Peyer's patch (tissue), 4 donors: ENCODE measurements around the gene GTF3C1. TPM values are rescaled to one million over a fixed set of nuclear protein-coding genes. Genes with fewer than 3 reads are reported as not detected.

ENCODE experiments used
- DNase-seq, 3 donors: peaks; one replicate each; pipeline ENCODE4 v3.0.0-alpha.2; 2017 to 2019
- H3K27ac ChIP-seq, 4 donors: fragments of 200-600 bp; sonication (generic); one replicate each; pipeline ENCODE4 v1.5.1; 2016 to 2019
- H3K27me3 ChIP-seq, 2 donors: fragments of 200-600 bp; sonication (generic); one replicate each; pipeline ENCODE4 v1.5.1; 2019
- H3K36me3 ChIP-seq, 3 donors: fragments of 200-600 bp; sonication (generic); one replicate each; pipeline ENCODE4 v1.5.1; 2016 to 2019
- H3K4me1 ChIP-seq, 4 donors: fragments of 200-600 bp; sonication (generic); one replicate each; pipeline ENCODE4 v1.5.1; 2016 to 2019
- H3K4me3 ChIP-seq, 4 donors: fragments of 200-600 bp; sonication (generic); 1 replicate in 3 of 4; 2 replicates in 1 of 4; pipeline ENCODE4 v1.5.1; 2016 to 2019; ENCODE audit warnings: mild to moderate bottlenecking in 1 of 4
- H3K9me3 ChIP-seq, 4 donors: fragments of 200-600 bp; sonication (generic); one replicate each; pipeline ENCODE4 v1.5.1; 2016 to 2019; ENCODE audit warnings: mild to moderate bottlenecking in 1 of 4
- POLR2A ChIP-seq, 2 donors: fragments of 450-650 bp; IDR thresholded peaks; one replicate each; pipeline ENCODE4 v1.5.1; 2017; ENCODE audit warnings: antibody characterized with exemption in 2 of 2, mild to moderate bottlenecking in 2 of 2, moderate library complexity in 2 of 2
- total RNA-seq, 4 donors: library from RNA; depleted of rRNA; stranded (reverse); fragments of >200 nt; gene quantifications; one replicate each; pipeline ENCODE4 v1.1.0, GENCODE V29; 2016
- TF ChIP-seq, protein P1 (sequence below), 6 experiments: fragments of 450-650 bp in 4 of 6; fragments of 200-600 bp in 2 of 6; sonication (generic) in 1 of 6; IDR thresholded peaks; one replicate each; pipeline ENCODE4 v1.5.1; 2017 to 2019; ENCODE audit warnings: antibody characterized with exemption in 6 of 6, mild to moderate bottlenecking in 3 of 6, moderate library complexity in 1 of 6

Gene GTF3C1
- total RNA-seq, 4 donors from 2014 or later: 49.6 to 80.1 (median 73.0) TPM

- Histone ChIP-seq H3K9me3 (no peaks in the 10 kb centered on the region), H3K4me3 (no peak overlapping the region), H3K4me1 (peaks cover 0 to 26% (median 9%) of the 10 kb centered on the region in 4 donors), H3K27me3 (no peaks in the 10 kb centered on the region), H3K27ac (no peak overlapping the region), H3K36me3 (peaks cover 0 to 29% (median 0%) of the 10 kb centered on the region in 3 donors)
- TF ChIP-seq, protein P1, sequence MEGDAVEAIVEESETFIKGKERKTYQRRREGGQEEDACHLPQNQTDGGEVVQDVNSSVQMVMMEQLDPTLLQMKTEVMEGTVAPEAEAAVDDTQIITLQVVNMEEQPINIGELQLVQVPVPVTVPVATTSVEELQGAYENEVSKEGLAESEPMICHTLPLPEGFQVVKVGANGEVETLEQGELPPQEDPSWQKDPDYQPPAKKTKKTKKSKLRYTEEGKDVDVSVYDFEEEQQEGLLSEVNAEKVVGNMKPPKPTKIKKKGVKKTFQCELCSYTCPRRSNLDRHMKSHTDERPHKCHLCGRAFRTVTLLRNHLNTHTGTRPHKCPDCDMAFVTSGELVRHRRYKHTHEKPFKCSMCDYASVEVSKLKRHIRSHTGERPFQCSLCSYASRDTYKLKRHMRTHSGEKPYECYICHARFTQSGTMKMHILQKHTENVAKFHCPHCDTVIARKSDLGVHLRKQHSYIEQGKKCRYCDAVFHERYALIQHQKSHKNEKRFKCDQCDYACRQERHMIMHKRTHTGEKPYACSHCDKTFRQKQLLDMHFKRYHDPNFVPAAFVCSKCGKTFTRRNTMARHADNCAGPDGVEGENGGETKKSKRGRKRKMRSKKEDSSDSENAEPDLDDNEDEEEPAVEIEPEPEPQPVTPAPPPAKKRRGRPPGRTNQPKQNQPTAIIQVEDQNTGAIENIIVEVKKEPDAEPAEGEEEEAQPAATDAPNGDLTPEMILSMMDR (IDR thresholded peaks at IDR 0.05): no peak
- no peak for TF ChIP-seq POLR2A (IDR thresholded peaks at IDR 0.05)
- no peak for DNase-seq
Measured at GRCh38 chr16:27547851-27548250, 1.9 kb downstream of the GTF3C1 start.

DNA sequence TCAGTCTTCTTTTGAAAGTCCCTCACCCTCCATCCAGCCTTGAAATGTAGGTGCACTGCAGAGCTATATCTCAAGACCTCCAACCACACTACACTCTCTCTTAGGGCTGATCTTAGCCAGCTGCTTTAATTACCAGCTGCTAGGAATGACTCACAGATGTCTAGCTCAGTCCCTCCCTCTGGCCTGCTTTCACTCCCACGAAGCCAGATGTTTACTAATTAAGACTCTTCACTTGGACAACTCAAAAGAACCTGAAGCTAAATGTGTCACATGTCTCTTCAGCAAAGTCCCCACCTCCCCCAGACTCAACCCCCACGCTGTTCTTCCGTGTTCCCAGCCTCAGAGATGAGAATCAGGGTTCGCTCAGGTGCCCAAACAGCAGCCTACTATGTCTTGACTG lies 2.6 kb downstream of the GTF3C1 start:
- peaks cover 0 to 26% (median 9%) of the 10 kb centered on the region in 4 donors for H3K4me1 ChIP-seq
- no peak overlapping the region for H3K4me3 ChIP-seq
- H3K27ac ChIP-seq: no peak overlapping the region
- peaks cover 0 to 37% (median 0%) of the 10 kb centered on the region in 3 donors for H3K36me3 ChIP-seq
- H3K9me3 ChIP-seq: no peaks in the 10 kb centered on the region
- no peaks in the 10 kb centered on the region for H3K27me3 ChIP-seq
- TF ChIP-seq POLR2A (IDR thresholded peaks at IDR 0.05): no peak
- TF ChIP-seq, protein P1 (IDR thresholded peaks at IDR 0.05): no peak
- peak in 1 of 3 donors; percentile 50 for DNase-seq

DNA sequence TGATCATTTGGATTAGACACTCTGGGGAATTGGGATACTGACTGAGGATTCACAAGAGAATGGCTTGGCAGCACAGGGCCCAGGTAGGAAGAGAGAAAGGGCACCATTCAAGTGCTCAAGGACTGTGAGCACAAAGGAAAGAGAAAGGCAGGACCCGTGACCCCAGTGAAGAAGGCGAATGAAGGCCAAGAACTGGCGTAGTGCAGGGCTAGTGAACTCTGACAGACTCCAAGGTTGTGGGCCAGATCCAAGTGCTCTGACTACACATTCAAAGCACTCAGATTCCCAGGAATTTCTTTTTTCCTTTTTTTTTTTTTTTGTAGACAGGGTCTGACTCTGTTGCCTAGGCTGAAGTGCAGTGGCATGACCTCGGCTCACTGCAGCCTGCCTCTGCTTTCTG lies 5.0 kb downstream of the GTF3C1 start:
- peaks cover 0 to 26% (median 7%) of the 10 kb centered on the region in 4 donors for H3K4me1 ChIP-seq
- H3K27me3 ChIP-seq: no peaks in the 10 kb centered on the region
- no peak for DNase-seq
- peaks cover 0 to 61% (median 0%) of the 10 kb centered on the region in 3 donors for H3K36me3 ChIP-seq
- H3K27ac ChIP-seq: no peak overlapping the region
- H3K4me3 ChIP-seq: no peak overlapping the region
- H3K9me3 ChIP-seq: no peaks in the 10 kb centered on the region
- TF ChIP-seq, protein P1 (IDR thresholded peaks at IDR 0.05): no peak
- TF ChIP-seq POLR2A (IDR thresholded peaks at IDR 0.05): no peak

GRCh38 chr16:27543801-27544200 lies 5.9 kb downstream of the GTF3C1 start:
- H3K27me3 ChIP-seq: no peaks in the 10 kb centered on the region
- TF ChIP-seq, protein P1 (IDR thresholded peaks at IDR 0.05): no peak
- TF ChIP-seq POLR2A (IDR thresholded peaks at IDR 0.05): no peak
- no peak overlapping the region for H3K27ac ChIP-seq
- no peak overlapping the region for H3K4me3 ChIP-seq
- H3K4me1 ChIP-seq: peaks cover 0 to 24% (median 5%) of the 10 kb centered on the region in 4 donors
- no peak for DNase-seq
- no peaks in the 10 kb centered on the region for H3K9me3 ChIP-seq
- peaks cover 0 to 68% (median 0%) of the 10 kb centered on the region in 3 donors for H3K36me3 ChIP-seq

- DNase-seq: no peak
- Histone ChIP-seq H3K9me3 (no peaks in the 10 kb centered on the region), H3K27ac (no peak overlapping the region), H3K36me3 (peaks cover 0 to 94% (median 0%) of the 10 kb centered on the region in 3 donors), H3K4me3 (no peak overlapping the region), H3K4me1 (no peaks in the 10 kb centered on the region), H3K27me3 (no peaks in the 10 kb centered on the region)
- TF ChIP-seq, protein P1 (IDR thresholded peaks at IDR 0.05): no peak
- TF ChIP-seq POLR2A (IDR thresholded peaks at IDR 0.05): no peak
Measured at GRCh38 chr16:27539636-27540035, 10.1 kb downstream of the GTF3C1 start.

DNA sequence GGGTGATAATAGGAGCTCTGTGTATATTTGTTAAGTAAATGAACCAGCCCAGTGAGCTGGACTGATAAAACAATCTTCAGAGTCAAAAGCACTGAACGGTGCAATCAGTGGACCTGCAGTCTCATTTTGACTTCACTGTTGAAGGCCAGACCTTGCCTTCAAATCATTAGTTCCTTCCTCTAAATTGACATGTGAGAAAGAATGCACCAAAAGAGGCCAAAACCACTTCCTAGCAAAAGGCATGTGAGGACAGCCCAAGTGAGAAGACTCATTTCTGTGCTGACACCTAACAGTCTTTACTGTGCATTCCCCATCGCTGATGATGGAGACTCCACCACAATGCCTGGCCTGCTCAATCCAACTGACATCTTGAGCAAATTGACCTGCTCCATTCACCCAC lies 10.6 kb downstream of the GTF3C1 start:
- DNase-seq: no peak
- H3K27ac ChIP-seq: no peak overlapping the region
- TF ChIP-seq, protein P1 (IDR thresholded peaks at IDR 0.05): no peak
- no peak for TF ChIP-seq POLR2A (IDR thresholded peaks at IDR 0.05)
- H3K4me3 ChIP-seq: no peak overlapping the region
- H3K36me3 ChIP-seq: peaks cover 0 to 94% (median 0%) of the 10 kb centered on the region in 3 donors
- no peaks in the 10 kb centered on the region for H3K4me1 ChIP-seq
- H3K9me3 ChIP-seq: no peaks in the 10 kb centered on the region
- no peaks in the 10 kb centered on the region for H3K27me3 ChIP-seq
